Testis (tissue), 2 donors: ENCODE data around the gene CCHCR1.

Experiments used
- CTCF ChIP-seq, 3 experiments: fragments of 450-650 bp in 2 of 3; fragments of 200-600 bp in 1 of 3; sonication (generic) in 1 of 3; IDR thresholded peaks; one replicate each; pipeline ENCODE4 v1.5.1; 2016 to 2019; ENCODE audit warnings: antibody characterized with exemption in 3 of 3, mild to moderate bottlenecking in 2 of 3, moderate library complexity in 1 of 3
- POLR2A ChIP-seq: fragments of 450-650 bp; IDR thresholded peaks from one replicate; pipeline ENCODE4 v1.6.1; 2017; ENCODE audit warnings: antibody characterized with exemption, mild to moderate bottlenecking, moderate library complexity

- TF ChIP-seq CTCF (IDR thresholded peaks at IDR 0.05) (no peak), POLR2A (no peak)
Measured at GRCh38 chr6:31169123-31169857, 11.7 kb upstream of the CCHCR1 start.
